K562 (cell line): ENCODE results near the gene RAMACL. TPM values are rescaled to one million over a fixed set of nuclear protein-coding genes. Genes with fewer than 3 reads are reported as not detected.
A peak's percentile ranks its signal among the peaks of the same experiment; 100 is the strongest.

Experiments
- CEBPG ChIP-seq, 3 experiments: fragments of 200-800 bp in 1 of 3; sonication (Bioruptor generic) in 1 of 3; sonication (generic) in 1 of 3; formaldehyde crosslinking in 1 of 3; IDR thresholded peaks in 2 of 3; conservative IDR thresholded peaks in 1 of 3; 2 replicates each; pipeline versions ENCODE4 v1.6.1 to v1.8.0; 2016 to 2022; ENCODE audit warnings: missing compliant biosample characterization in 2 of 3, missing genetic modification characterization in 2 of 3, mild to moderate bottlenecking in 1 of 3, missing genetic modification reagents in 1 of 3
- GATA2 ChIP-seq: sonication (generic); formaldehyde crosslinking; IDR thresholded peaks from 2 replicates; pipeline ENCODE4 v1.4.0; 2020; ENCODE audit warnings: mild to moderate bottlenecking, missing genetic modification reagents
- L3MBTL2 ChIP-seq: fragments of 450-650 bp; IDR thresholded peaks from 2 replicates; pipeline ENCODE4 v1.6.1; 2016; ENCODE audit warnings: mild to moderate bottlenecking, moderate library complexity
- MYC ChIP-seq, 2 experiments: fragments of 250-450 bp in 1 of 2; sonication (Bioruptor Pico) in 1 of 2; IDR thresholded peaks; 2 replicates each; pipeline versions ENCODE4 v1.5.1 to v1.6.1; 2012 to 2021; ENCODE audit warnings: low read depth in 2 of 2, borderline replicate concordance in 1 of 2, improper control_type of control experiment in 1 of 2, low read length in 1 of 2, mild to moderate bottlenecking in 1 of 2, moderate library complexity in 1 of 2
- POLR2AphosphoS2 ChIP-seq: IDR thresholded peaks from 2 replicates; pipeline ENCODE4 v1.6.1; 2012; ENCODE audit warnings: low read length, improper control_type of control experiment
- TRIM24 ChIP-seq, 2 experiments: fragments of 450-650 bp; IDR thresholded peaks; 2 replicates each; pipeline ENCODE4 v1.6.1; 2016
- polyA plus RNA-seq, 8 experiments: library from polyadenylated mRNA; depleted of rRNA in 4 of 8; stranded (reverse) in 5 of 8; unstranded in 3 of 8; fragments of >200 nt; fragmentation: Nextera tagmentation in 2 of 8; fragmentation: Illumina TruSeq in 1 of 8; extraction: Ambion mirVana in 2 of 8; extraction: Trizol in 1 of 8; gene quantifications; 2 replicates each; pipeline versions ENCODE4 v1.2.1 to v1.2.3, GENCODE V29; 2011 to 2014; ENCODE audit warnings: inconsistent platforms in 1 of 8, missing spikeins in 1 of 8
- total RNA-seq, 7 experiments: library from RNA; depleted of rRNA in 6 of 7; stranded (reverse); fragments of >200 nt in 6 of 7; fragmentation: Illumina TruSeq in 2 of 7; extraction: Trizol in 2 of 7; gene quantifications; 2 replicates each; pipeline versions ENCODE4 v1.2.1 to v1.2.3, GENCODE V29; 2011 to 2021; ENCODE audit warnings: low replicate concordance in 1 of 7
- TF ChIP-seq, protein P1 (sequence below): fragments of 450-650 bp; IDR thresholded peaks from 2 replicates; pipeline ENCODE4 v1.6.1; 2016; ENCODE audit warnings: missing biosample characterization, missing genetic modification characterization
- TF ChIP-seq, protein P2 (sequence below), 2 experiments: fragments of 450-650 bp in 1 of 2; sonication (generic) in 1 of 2; formaldehyde crosslinking in 1 of 2; IDR thresholded peaks in 1 of 2; conservative IDR thresholded peaks in 1 of 2; 2 replicates each; pipeline versions ENCODE4 v1.6.1 to v1.8.1; 2016 to 2023; ENCODE audit warnings: mild to moderate bottlenecking in 2 of 2, moderate library complexity in 2 of 2, inconsistent platforms in 1 of 2, missing genetic modification reagents in 1 of 2
- TF ChIP-seq, protein P3 (sequence below): fragments of 200-800 bp; sonication (Bioruptor generic); IDR thresholded peaks from 2 replicates; pipeline ENCODE4 v1.6.1; 2017; ENCODE audit warnings: missing genetic modification characterization, missing compliant biosample characterization

The RAMACL gene
- total and polyA plus RNA-seq, 9 of the 15 experiments (the other 6 are each of a cell fraction or from before 2014, with no cell fraction given) = 0.11 to 1.7 (median 0.41) TPM; not detected in 1

DNA sequence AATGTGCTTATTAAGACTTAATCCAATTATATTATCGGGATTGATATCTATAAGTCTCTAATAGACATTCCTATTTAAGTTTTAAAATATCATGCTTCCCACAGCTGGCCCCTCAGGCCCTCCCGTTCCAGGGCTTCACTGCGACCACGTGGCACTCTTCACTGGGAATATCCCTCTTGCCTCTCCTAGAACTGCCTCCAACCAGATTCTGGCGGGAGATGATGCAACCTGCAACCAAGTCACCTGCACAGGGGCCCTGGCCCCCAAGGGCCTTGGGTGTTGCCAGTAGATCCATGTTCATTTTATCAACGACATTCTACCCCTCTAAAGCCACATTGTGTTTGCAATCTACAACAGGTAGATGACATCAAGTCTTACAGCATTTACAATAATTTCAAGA lies 18.4 kb upstream of the RAMACL start (continued):
- 0 out of 2 replicates have a peak, but pooled peaks have one; percentile 17 for TF ChIP-seq MYC (IDR thresholded peaks at IDR 0.05; ENCODE audit: low read depth, low read length)
- no peak for TF ChIP-seq MYC (CRISPR knock-in tag; IDR thresholded peaks at IDR 0.05; ENCODE audit: borderline replicate concordance, low read depth)
- TF ChIP-seq L3MBTL2 = peak; percentile 84
- TF ChIP-seq POLR2AphosphoS2 = no peak
- peak; percentile 54 to 58; a peak in 2 of 4 replicates for TF ChIP-seq TRIM24 (IDR thresholded peaks at IDR 0.05)
- TF ChIP-seq, protein P1, sequence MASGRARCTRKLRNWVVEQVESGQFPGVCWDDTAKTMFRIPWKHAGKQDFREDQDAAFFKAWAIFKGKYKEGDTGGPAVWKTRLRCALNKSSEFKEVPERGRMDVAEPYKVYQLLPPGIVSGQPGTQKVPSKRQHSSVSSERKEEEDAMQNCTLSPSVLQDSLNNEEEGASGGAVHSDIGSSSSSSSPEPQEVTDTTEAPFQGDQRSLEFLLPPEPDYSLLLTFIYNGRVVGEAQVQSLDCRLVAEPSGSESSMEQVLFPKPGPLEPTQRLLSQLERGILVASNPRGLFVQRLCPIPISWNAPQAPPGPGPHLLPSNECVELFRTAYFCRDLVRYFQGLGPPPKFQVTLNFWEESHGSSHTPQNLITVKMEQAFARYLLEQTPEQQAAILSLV (tag) = no peak
- TF ChIP-seq GATA2 = no peak
- TF ChIP-seq, protein P2, sequence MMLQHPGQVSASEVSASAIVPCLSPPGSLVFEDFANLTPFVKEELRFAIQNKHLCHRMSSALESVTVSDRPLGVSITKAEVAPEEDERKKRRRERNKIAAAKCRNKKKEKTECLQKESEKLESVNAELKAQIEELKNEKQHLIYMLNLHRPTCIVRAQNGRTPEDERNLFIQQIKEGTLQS (IDR thresholded peaks at IDR 0.05) = peak; percentile 43; the same call in 1 of the 2 replicates
- TF ChIP-seq, protein P2 (CRISPR knock-in tag; conservative IDR thresholded peaks at IDR 0.05) = no peak
- TF ChIP-seq, protein P3, sequence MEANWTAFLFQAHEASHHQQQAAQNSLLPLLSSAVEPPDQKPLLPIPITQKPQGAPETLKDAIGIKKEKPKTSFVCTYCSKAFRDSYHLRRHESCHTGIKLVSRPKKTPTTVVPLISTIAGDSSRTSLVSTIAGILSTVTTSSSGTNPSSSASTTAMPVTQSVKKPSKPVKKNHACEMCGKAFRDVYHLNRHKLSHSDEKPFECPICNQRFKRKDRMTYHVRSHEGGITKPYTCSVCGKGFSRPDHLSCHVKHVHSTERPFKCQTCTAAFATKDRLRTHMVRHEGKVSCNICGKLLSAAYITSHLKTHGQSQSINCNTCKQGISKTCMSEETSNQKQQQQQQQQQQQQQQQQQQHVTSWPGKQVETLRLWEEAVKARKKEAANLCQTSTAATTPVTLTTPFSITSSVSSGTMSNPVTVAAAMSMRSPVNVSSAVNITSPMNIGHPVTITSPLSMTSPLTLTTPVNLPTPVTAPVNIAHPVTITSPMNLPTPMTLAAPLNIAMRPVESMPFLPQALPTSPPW (CRISPR knock-in tag) = no peak
- no peak for TF ChIP-seq CEBPG (CRISPR knock-in tag; IDR thresholded peaks at IDR 0.05)
- TF ChIP-seq CEBPG (tag; conservative IDR thresholded peaks at IDR 0.05 in 1 of 2, IDR thresholded peaks at IDR 0.05 in 1 of 2) = 0 out of 4 replicates have a peak, but pooled peaks of 1 of the 2 experiments have one; percentile 18
